GM10266 (cell line): ENCODE data around the gene ATG4B.

ENCODE experiments used
- DNase-seq: peaks from one replicate; pipeline ENCODE4 v3.0.0; 2012; ENCODE audit errors: extremely low spot score
- CTCF ChIP-seq: IDR thresholded peaks from 2 replicates; pipeline ENCODE4 v1.5.1; 2012; ENCODE audit warnings: mild to moderate bottlenecking, low read depth; ENCODE audit not compliant: control insufficient read depth, insufficient read depth; ENCODE audit errors: missing control alignments

The ATG4B gene

DNA sequence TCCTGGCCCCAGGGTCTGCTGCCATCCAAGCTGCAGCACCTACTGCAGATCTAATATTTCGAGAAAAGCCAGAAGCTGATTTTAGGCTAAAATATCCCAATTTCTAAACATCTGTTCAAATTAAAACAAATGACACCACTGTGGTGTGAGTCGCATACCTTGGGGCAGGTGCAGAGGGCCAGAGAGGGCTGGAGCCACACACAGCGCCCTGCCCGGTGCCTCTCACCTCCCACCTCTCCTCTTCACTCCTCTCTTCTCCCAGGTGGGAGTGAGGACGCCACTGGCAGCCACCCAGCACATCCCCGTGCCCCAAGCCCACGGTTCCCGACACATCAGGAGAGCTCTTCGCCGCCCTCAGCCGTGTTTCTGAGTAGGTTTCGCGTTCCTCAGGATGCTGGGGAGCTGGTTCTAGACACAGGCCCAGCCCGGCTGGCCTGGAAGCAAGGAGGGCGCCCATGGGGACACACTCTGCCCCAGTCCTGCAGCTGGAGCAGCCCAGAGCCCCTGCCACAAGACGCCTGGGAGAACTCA is 21.9 kb upstream of the ATG4B start:
- TF ChIP-seq CTCF, result no peak
- no peak for DNase-seq

- TF ChIP-seq CTCF, result no peak
- no peak for DNase-seq
Measured at GRCh38 chr2:241616168-241617125, 21.0 kb upstream of the ATG4B start.

DNA sequence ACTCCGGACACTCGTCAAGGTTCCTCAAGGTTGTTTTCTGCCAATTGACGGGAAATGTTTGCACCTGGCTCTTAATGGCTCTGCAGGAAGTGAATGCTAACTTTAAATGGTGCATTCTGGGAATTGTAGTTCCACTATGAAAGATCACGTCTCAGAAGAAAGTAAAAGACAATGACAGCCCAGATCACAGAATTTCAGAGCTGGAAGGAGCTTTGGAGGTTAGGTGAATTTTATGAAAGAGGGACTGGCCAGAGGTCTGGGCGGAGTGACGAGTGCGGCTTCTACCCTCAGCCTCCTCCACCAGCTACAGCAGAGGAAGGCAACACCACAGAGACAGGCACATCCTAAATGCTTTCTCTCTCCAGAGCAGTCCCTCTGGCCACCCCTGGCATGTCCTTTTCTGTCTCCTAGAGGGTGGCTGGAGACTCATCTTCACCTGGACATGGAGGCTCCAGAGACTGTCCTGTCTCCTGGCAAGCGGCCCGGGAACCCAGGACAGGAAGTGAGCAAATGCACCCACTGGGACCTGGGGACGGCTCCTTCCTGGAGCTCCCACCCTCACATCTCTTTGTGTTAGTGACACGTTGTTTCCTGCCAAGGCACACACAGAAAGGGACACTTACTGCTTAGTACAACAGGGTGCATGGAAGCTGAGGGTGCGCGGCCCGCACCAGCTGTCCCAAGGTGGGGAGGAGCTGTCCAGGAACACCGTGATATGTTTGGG is 19.9 kb upstream of the ATG4B start:
- TF ChIP-seq CTCF, result no peak
- DNase-seq, result peak; percentile 65

DNA sequence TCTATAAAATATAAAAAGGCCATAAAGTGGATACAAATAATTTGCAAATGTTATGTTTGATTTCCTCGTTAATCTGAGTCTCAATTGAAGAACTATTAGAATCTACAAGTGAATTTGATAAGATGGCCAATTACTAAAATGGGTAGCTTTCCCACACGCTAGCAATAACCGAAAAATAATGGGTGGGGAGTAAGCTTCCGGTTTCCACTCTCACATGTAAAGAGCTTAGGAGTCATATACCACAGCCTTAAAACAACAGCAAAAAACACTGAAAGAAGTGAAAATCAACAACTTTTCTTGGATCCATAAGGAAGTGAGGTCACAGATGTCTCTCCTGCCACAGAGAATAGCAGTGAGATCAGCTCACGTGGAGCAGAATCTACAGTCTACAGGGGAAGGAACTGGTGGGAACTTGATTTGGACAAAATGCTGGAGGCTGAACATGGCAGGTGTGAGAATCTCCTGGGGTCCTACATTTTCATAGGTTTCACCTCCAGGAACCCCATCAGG is 19.1 kb upstream of the ATG4B start:
- no peak for TF ChIP-seq CTCF
- DNase-seq, result no peak

GRCh38 chr2:241618829-241619228 is 18.7 kb upstream of the ATG4B start:
- no peak for DNase-seq
- TF ChIP-seq CTCF, result no peak

DNA sequence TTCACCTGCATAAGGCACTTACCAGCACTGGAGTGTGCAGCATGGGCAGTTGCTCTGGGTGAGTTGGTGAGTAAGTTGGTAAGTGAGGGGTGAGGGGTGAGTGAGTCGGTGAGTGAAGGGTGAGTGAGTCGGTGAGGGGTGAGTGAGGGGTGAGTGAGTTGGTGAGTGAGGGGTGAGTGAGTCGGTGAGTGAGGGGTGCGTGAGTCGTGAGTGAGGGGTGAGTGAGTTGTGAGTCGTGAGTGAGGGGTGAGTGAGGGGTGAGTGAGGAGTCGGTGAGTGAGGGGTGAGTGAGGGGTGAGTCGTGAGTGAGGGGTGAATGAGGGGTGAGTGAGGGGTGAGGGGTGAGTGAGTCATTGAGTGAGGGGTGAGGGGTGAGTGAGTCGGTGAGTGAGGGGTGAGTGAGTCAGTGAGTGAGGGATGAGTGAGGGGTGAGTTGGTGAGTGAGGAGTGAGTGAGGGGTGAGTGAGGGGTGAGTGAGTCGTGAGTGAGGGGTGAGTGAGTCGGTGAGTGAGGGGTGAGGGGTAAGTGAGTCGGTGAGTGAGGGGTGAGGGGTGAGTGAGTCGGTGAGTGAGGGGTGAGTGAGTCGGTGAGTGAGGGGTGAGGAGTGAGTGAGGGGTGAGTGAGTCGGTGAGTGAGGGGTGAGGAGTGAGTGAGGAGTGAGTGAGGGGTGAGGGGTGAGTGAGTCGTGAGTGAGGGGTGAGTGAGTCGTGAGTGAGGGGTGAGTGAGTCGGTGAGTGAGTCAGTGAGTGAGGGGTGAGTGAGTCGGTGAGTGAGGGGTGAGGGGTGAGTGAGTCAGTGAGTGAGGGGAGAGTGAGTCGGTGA is 17.7 kb upstream of the ATG4B start:
- no peak for TF ChIP-seq CTCF
- no peak for DNase-seq
